ENCODE data around the gene SVOP.
A peak's percentile ranks its signal among the peaks of the same experiment; 100 is the strongest.
"Not testable (repeated sequence)": the region's sequence is repeated elsewhere in the genome, so short reads cannot be mapped to it uniquely, and the experiment has no call there.

SVOP gene, protein sequence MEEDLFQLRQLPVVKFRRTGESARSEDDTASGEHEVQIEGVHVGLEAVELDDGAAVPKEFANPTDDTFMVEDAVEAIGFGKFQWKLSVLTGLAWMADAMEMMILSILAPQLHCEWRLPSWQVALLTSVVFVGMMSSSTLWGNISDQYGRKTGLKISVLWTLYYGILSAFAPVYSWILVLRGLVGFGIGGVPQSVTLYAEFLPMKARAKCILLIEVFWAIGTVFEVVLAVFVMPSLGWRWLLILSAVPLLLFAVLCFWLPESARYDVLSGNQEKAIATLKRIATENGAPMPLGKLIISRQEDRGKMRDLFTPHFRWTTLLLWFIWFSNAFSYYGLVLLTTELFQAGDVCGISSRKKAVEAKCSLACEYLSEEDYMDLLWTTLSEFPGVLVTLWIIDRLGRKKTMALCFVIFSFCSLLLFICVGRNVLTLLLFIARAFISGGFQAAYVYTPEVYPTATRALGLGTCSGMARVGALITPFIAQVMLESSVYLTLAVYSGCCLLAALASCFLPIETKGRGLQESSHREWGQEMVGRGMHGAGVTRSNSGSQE

GRCh38 chr12:109020796-109021380 lies at the start of gene SVOP:
Gene SVOP, minus strand, starts transcription at chr12:109021068. Its CDS starts 200 bp downstream, at chr12:109020868.
- DNase-seq (ENCODE audit: extremely low read depth in 1 of 2, low read depth in 1 of 2) = peak in 1 of 2 donors; percentile 17

DNA sequence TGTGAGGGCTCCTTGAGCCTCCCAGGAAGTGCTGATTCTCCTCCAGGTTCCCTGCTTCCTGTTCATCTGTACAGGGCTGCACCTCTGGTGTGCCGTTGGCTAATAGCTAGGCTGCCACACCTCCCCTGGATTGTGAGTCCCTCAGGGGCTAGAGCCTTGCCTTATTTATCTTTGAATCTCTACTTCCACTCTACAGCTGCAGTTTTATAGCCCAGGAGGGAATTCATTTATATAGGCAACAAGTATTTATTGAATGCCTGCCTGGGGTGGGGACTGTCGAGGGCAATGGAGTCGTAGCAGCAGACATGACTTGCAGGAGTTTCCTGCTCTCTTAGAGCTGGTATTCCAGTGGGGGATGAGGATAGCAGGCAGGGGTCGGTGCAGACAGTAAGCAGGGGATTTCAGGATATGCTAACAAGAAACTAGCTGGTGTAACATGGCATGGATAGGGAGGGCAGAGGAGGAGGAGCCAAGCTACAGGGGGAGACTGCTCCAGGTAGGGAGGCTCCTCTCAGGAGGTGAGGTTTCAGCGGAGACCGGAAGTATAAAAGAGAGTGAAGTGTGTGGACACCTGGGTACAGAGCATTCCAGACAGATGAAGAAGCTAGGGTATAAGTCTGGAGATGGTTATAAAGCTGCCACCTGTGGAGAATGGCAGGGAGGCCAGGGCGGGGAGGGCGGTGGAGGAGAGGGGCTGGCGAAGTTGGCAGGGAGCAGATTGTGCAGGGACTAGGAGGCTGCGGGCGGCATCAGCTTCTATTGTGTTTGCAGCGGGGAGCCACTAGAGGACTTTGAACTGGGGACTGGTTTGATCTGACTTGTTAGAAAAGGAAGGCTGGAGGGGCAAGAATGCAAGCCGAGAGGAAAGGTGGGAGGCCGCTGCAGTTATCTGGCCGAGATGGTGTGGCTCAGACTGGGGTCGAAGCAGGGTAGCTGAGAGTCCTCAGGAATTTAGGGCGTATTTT lies 48.7 kb upstream of the SVOP start:
- DNase-seq (ENCODE audit: extremely low read depth in 1 of 2, low read depth in 1 of 2) = no peak

- DNase-seq (ENCODE audit: extremely low read depth in 1 of 2, low read depth in 1 of 2) = no peak
These were observed 45.0 kb upstream of the SVOP start for GRCh38 chr12:109065853-109066193.

DNA sequence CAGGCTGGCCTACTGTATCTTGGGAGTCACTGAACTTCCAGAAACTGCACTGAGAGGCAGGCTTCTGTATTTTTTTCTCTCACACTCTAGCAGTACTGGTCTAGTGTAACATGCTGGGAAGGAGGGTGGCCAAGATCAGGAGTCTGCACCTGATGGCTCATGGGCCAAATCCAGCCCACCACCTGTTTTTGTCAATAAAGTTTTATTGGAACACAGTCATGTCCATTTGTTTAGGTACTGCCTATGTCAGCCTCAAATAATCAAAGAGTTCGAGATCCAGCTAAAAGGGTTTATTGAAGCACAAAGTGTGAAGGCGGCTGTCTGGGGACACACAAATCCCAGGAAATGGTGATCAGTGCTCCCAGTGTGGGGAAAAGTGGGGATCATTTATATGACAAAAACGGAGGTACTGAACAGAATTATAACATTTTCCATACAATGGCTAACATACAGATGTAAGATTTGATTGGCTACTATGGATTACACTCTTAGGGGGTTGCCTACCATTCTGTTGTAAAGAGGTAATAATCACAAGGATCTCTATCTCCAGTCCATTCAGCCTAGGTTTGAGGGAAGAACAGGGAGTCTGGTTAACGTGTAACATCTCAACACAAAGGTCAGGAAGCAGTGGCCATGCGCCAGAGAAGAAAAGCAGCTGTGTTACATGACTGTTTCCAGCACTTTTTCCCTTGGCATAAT lies 44.4 kb upstream of the SVOP start:
- no peak for DNase-seq (ENCODE audit: extremely low read depth in 1 of 2, low read depth in 1 of 2)

- DNase-seq (ENCODE audit: extremely low read depth in 1 of 2, low read depth in 1 of 2) = no peak
These were observed 43.3 kb upstream of the SVOP start for GRCh38 chr12:109064143-109064542.

DNA sequence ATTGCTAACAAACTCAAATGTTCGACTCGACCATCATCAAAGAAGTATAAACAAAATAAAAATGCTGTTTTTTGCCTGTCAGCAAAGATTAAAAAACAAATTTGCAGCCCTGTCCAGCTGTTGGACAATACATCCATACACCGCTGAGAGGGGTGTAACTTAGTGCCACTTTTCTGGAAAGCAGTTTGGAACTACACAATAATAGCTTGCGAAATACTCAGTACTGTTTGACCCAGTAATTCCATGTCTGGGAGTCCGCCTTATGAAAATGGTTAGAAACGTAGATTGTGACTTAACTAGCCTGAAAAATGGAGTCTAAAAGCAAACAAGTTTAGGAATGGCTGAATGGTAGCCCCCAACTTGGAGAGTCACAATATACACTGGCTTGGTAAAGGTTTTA lies 37.9 kb upstream of the SVOP start:
- no peak for DNase-seq (ENCODE audit: extremely low read depth in 1 of 2, low read depth in 1 of 2)

- no peak for DNase-seq (ENCODE audit: extremely low read depth in 1 of 2, low read depth in 1 of 2)
These were observed 36.5 kb upstream of the SVOP start for GRCh38 chr12:109057376-109057775.

DNA sequence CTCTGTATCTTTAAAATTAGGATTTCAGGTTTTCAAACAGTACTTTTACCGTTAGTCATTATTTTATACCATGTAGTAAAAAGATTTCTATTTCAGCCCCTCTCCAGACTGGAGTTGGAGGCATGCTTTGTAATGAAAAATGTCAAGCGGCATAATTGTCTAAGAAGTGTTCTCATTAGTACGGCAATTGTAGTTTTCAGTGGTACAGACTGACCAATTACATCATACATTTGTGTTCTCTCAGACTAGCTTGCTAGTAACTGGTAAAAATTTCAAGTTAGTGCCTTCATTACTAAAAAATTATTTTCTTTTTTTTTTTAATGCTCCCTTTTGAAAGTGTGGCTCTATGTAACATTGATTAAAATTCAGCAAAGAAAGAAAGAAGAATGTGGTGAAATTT lies 36.0 kb upstream of the SVOP start:
- DNase-seq (ENCODE audit: extremely low read depth in 1 of 2, low read depth in 1 of 2) = no peak

GRCh38 chr12:109054520-109054919 lies 33.7 kb upstream of the SVOP start:
- DNase-seq (ENCODE audit: extremely low read depth in 1 of 2, low read depth in 1 of 2) = no peak

GRCh38 chr12:109054124-109054513 lies 33.3 kb upstream of the SVOP start:
- not testable (repeated sequence) for DNase-seq (ENCODE audit: extremely low read depth in 1 of 2, low read depth in 1 of 2)

DNA sequence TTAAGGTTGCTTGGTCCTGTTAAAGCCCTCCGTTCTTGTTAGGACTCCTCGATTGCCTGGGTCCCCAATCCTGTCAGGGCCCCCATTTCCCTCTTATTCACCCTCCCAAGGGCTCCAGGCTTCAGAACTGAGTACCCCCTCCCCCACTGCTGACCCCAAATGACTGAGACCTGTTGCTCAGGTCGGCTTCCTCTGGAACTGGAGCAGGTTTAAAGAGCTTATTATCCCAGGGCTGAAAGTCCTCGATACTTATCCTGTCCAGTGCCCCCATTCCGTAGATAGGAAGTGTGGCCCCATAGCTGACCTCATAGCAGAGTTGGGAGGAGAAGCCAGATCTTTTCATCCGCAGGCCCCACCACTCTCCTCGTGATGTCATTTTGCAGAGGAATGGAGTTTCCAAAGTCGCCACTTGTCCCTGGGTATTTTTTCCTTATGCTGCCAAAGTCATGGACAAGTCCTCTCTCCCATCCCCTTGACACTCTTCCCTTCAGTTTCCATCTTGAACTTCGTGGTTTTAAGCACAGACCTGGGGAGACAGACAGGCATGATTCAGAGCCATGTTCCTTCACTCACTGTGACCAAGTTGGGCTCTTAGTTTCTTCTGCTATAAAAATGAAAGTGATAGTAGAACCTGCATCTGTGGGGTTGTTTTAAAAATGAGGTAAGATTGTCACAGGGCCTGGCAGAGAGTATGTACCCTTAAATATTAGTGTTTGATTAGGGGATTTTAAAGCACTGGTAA lies 32.7 kb upstream of the SVOP start:
- peak in 1 of 2 donors; percentile 10 for DNase-seq (ENCODE audit: extremely low read depth in 1 of 2, low read depth in 1 of 2)

GRCh38 chr12:109052414-109053323 lies 31.8 kb upstream of the SVOP start, which contains the start of gene USP30:
Gene USP30, plus strand, starts transcription at chr12:109052576. Its CDS starts 103 bp downstream, at chr12:109052679.
- peak; percentile 69 to 70 for DNase-seq (ENCODE audit: extremely low read depth in 1 of 2, low read depth in 1 of 2)

GRCh38 chr12:109052097-109052413 lies 31.2 kb upstream of the SVOP start:
- no peak for DNase-seq (ENCODE audit: extremely low read depth in 1 of 2, low read depth in 1 of 2)

- DNase-seq (ENCODE audit: extremely low read depth in 1 of 2, low read depth in 1 of 2) = not testable (repeated sequence)
These were observed 28.9 kb upstream of the SVOP start for GRCh38 chr12:109049794-109050193.

GRCh38 chr12:109048706-109049105 lies 27.8 kb upstream of the SVOP start:
- DNase-seq (ENCODE audit: extremely low read depth in 1 of 2, low read depth in 1 of 2) = not testable (repeated sequence)

DNA sequence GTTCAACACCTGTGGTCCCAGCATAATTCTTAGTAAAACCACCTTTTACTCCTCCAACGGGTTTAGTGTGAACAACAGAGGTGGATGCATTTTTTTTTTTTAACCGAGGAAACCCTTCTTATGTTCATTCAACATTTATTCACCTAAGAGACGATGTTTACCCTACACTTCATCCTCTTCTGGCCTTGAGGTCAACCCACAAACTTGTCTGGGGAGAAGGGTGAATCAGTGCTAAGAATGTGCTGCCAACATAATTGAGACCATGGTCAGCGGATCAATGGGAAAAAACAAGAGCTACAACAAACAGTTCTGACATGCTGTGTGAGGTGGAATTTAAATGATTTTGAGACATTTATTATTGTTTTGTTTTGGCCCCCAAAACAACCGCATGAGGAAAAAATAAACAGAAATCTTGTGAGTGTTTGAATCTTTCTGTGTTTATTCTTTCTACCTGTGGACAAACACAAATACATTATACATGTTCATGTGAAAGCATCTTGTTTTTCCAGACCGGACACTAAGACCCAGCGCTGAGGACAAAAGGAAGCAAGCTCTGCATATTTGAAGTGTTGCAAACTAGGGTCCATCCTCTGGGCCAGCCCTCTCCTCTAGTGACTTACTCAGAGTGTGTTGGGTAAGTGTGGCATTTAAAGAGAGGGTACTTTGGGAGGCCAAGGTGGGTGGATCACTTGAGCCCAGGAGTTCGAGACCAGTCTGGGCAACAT lies 26.4 kb upstream of the SVOP start:
- DNase-seq (ENCODE audit: extremely low read depth in 1 of 2, low read depth in 1 of 2) = no peak

DNA sequence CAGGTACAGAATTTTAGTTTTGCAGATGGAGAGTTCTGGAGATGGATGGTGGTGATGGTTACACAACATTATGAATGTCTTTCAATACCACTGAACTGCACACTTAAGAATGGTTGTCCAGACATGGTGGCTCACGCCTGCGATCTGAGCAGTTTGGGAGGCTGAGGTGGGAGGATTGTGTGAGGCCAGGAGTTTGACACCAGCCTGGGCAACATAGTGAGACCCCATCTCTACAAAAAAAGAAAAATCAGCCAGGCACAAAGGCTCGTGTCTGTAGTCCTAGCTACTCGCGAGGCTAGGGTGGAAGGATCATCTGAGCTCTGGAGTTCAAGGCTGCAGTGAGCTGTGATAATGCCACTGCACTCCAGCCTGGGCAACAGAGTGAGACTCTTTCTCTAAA lies 23.4 kb upstream of the SVOP start:
- no peak for DNase-seq (ENCODE audit: extremely low read depth in 1 of 2, low read depth in 1 of 2)

GRCh38 chr12:109036975-109037374 lies 16.1 kb upstream of the SVOP start:
- no peak for DNase-seq (ENCODE audit: extremely low read depth in 1 of 2, low read depth in 1 of 2)
